ENCODE data around the gene TMC6. TPM values are rescaled to one million over a fixed set of nuclear protein-coding genes. Genes with fewer than 3 reads are reported as not detected.
"Not testable (repeated sequence)": the region's sequence is repeated elsewhere in the genome, so short reads cannot be mapped to it uniquely, and the experiment has no call there.

The TMC6 gene
- total and polyA plus RNA-seq, 8 donors = 9.2 to 223 (median 41.7) TPM

GRCh38 chr17:78172249-78173051, 43.9 kb upstream of the TMC6 start:
- intact Hi-C loops (cut with DNase I; ENCODE audit: low total_unique reads) = no loop called here
- Histone ChIP-seq H3K27me3 (no peaks in the 10 kb centered on the region), H3K4me3 (peak overlapping the region in 2 of 4 donors; percentile 10 to 33), H3K4me1 (peaks cover 82 to 91% (median 87%) of the 10 kb centered on the region in 4 donors), H3K36me3 (peaks cover 6 to 24% (median 21%) of the 10 kb centered on the region in 4 donors), H3K27ac (peak overlapping the region; percentile 73 to 97 (median 93)), H3K9me3 (no peaks in the 10 kb centered on the region)
- WGBS, 5 donors = 22 to 40% (median 29%) methylated on average over 14 to 19 of the region's 19 CpGs
- DNase-seq = peak; percentile 73 to 83
- no peak for TF ChIP-seq POLR2A (IDR thresholded peaks at IDR 0.05)
- peak in 2 of 3 donors; percentile 54 for TF ChIP-seq POLR2AphosphoS5 (IDR thresholded peaks at IDR 0.05)
- TF ChIP-seq CTCF (IDR thresholded peaks at IDR 0.05) = no peak
- no peak for TF ChIP-seq EP300 (IDR thresholded peaks at IDR 0.05)

- H3K9me3 ChIP-seq; H3K27me3 ChIP-seq; DNase-seq; intact Hi-C loops (cut with DNase I; ENCODE audit: low total_unique reads): not testable (repeated sequence)
- peaks cover 76 to 85% (median 81%) of the 10 kb centered on the region in 4 donors for H3K4me1 ChIP-seq
- H3K4me3 ChIP-seq = peak overlapping the region in 2 of 4 donors; percentile 10 to 33
- H3K27ac ChIP-seq = peak overlapping the region; percentile 73 to 97 (median 93)
- 66 to 73% (median 68%) methylated on average over 15 to 19 of the region's 19 CpGs for WGBS, 5 donors
- peaks cover 6 to 24% (median 21%) of the 10 kb centered on the region in 4 donors for H3K36me3 ChIP-seq
Measured at GRCh38 chr17:78171591-78172248, 43.2 kb upstream of the TMC6 start.

- DNase-seq = no peak
- WGBS, 5 donors = 71 to 79% (median 74%) methylated on average over 30 to 31 of the region's 31 CpGs
- Histone ChIP-seq H3K27me3 (no peaks in the 10 kb centered on the region), H3K9me3 (no peaks in the 10 kb centered on the region), H3K36me3 (peaks cover 6 to 24% (median 21%) of the 10 kb centered on the region in 4 donors), H3K4me1 (peaks cover 69 to 77% (median 74%) of the 10 kb centered on the region in 4 donors), H3K4me3 (peak overlapping the region in 1 of 4 donors; percentile 10), H3K27ac (peak overlapping the region; percentile 5 to 97 (median 93))
- no peak for TF ChIP-seq CTCF (IDR thresholded peaks at IDR 0.05)
- no peak for TF ChIP-seq EP300 (IDR thresholded peaks at IDR 0.05)
- TF ChIP-seq POLR2A (IDR thresholded peaks at IDR 0.05) = no peak
- TF ChIP-seq POLR2AphosphoS5 (IDR thresholded peaks at IDR 0.05) = no peak
- intact Hi-C loops (cut with DNase I; ENCODE audit: low total_unique reads) = no loop called here
Measured at GRCh38 chr17:78170692-78171590, 42.4 kb upstream of the TMC6 start.

- Histone ChIP-seq H3K9me3 (no peaks in the 10 kb centered on the region), H3K36me3 (peaks cover 6 to 24% (median 21%) of the 10 kb centered on the region in 4 donors), H3K27ac (peak overlapping the region; percentile 90 to 97 (median 93)), H3K4me1 (peaks cover 51 to 62% (median 61%) of the 10 kb centered on the region in 4 donors), H3K4me3 (peak overlapping the region; percentile 73 to 97 (median 92)), H3K27me3 (no peaks in the 10 kb centered on the region)
- peak; percentile 72 to 80 for DNase-seq
- intact Hi-C loops (cut with DNase I; ENCODE audit: low total_unique reads) = no loop called here
- no peak for TF ChIP-seq POLR2AphosphoS5 (IDR thresholded peaks at IDR 0.05)
- no peak for TF ChIP-seq POLR2A (IDR thresholded peaks at IDR 0.05)
- no peak for TF ChIP-seq EP300 (IDR thresholded peaks at IDR 0.05)
- no peak for TF ChIP-seq CTCF (IDR thresholded peaks at IDR 0.05)
- 0 to 7% (median 6%) methylated on average over 5 to 38 of the region's 38 CpGs for WGBS, 5 donors
Measured at GRCh38 chr17:78168903-78169793, 40.6 kb upstream of the TMC6 start.
